Right lobe of liver (tissue), 4 donors: Measurements from ENCODE around the gene PDCD4.

Experiments used
- POLR2A ChIP-seq: fragments of 450-650 bp; IDR thresholded peaks from one replicate; pipeline ENCODE4 v1.6.1; 2017; ENCODE audit warnings: antibody characterized with exemption, mild to moderate bottlenecking
- TF ChIP-seq, protein P1 (sequence below), 4 donors: fragments of 200-600 bp in 3 of 4; fragments of 450-650 bp in 1 of 4; IDR thresholded peaks; one replicate each; pipeline versions ENCODE4 v1.5.1 to v1.8.0; 2016 to 2022; ENCODE audit warnings: antibody characterized with exemption in 4 of 4, mild to moderate bottlenecking in 2 of 4
- donor health status: DM: no; HTN: no; CAD: no.
- donor health status: DM: no; HTN: no; CAD: no.
- donor health status: DM: no; HTN: yes; CAD: no.

DNA sequence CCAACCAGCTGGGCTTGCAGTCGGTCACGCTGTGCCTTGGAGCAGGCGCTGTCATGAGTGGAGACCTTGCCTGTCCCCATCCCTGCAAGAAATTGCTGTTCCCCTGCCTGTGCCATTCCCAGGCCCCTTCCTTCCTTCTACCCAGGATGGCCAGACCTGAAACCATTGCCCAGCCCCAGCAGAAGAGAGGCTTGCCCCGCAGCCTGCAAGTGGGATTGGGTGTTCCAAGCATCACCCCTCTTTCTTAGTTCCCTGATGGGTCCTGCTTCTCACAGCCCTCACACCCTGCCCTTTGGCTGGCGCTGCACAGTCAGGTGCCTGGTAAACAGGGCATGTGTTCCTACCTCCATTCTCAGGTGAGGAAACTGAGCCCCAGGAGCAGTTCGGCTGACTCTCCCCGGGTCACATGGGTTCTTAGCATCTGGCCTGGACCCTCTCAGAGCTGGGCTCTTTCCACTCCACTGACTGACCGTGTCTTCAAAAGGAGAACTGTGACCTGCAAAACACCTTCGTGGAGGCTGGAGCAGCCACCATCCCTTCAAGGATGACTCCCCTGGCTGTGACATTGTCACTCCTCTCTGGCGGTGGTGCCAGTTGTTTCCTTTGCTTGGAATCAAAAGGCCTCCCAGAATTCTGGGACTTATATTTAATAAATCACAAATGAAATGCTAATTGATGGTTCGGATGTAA is 41.9 kb upstream of the PDCD4 start:
- TF ChIP-seq, protein P1, sequence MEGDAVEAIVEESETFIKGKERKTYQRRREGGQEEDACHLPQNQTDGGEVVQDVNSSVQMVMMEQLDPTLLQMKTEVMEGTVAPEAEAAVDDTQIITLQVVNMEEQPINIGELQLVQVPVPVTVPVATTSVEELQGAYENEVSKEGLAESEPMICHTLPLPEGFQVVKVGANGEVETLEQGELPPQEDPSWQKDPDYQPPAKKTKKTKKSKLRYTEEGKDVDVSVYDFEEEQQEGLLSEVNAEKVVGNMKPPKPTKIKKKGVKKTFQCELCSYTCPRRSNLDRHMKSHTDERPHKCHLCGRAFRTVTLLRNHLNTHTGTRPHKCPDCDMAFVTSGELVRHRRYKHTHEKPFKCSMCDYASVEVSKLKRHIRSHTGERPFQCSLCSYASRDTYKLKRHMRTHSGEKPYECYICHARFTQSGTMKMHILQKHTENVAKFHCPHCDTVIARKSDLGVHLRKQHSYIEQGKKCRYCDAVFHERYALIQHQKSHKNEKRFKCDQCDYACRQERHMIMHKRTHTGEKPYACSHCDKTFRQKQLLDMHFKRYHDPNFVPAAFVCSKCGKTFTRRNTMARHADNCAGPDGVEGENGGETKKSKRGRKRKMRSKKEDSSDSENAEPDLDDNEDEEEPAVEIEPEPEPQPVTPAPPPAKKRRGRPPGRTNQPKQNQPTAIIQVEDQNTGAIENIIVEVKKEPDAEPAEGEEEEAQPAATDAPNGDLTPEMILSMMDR (IDR thresholded peaks at IDR 0.05): no peak
- no peak for TF ChIP-seq POLR2A
